Measurements from ENCODE around the gene AKT2. TPM values are rescaled to one million over a fixed set of nuclear protein-coding genes. Genes with fewer than 3 reads are reported as not detected.
A peak's percentile ranks its signal among the peaks of the same experiment; 100 is the strongest.
"Not testable (repeated sequence)": the region's sequence is repeated elsewhere in the genome, so short reads cannot be mapped to it uniquely, and the experiment has no call there.

AKT2 gene
- 10 to 100 TPM; 83.4 to 88.3 (median 84.9) TPM for total RNA-seq

DNA sequence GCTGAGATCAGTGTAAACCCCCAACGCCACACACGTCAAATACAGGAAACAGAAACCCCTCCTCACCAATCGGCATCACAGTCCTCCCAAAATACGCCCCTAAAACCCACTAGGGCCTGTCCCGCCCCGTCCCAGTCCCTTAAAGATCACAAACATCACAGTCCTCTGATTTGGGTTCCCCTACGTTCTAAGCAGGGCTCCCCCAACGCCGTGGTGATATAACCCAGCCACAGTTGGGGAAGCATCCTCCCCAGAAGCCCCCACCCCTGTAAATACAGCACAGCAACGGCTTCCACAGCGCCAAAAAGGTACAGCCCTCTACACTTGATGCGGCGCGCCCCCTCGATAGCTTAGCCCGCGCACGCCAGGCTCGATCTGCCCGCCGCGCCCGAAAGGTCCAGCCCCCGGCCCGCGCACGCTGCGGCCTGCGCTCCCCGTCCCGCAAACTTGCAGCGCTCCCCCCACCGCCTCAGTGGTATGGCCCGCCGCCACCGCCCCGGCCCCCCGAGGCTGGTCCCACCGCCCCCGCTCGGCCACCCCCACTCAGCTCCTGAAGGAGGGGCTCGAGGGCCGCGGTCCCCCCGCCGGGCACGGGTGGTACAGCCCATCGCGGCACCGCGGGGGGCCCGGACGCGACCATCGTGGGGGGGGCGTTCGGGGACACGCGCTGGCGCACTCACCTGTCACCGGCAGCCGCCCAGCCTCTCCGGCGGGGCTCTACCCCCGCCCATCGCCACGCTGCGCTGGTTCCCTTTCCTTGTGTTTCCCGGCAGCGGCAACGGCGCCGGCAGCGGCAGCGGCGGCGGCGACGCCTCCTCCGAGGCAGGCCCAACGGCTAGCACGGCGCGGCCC is at the start of gene AKT2:
AKT2 (minus strand) TSS at position 845 of the 852 bp plus-strand sequence. CDS start 20,078 bp downstream, outside the sequence.
- intact Hi-C loops (cut with DNase I; ENCODE audit: low total_unique reads), result no loop called here
- peak in 1 of 2 donors; percentile 60 for DNase-seq (ENCODE audit: low spot score in 2 of 2)
- peaks cover 10 to 28% of the 10 kb centered on the region in 2 donors for H3K4me1 ChIP-seq
- no peaks in the 10 kb centered on the region for H3K27me3 ChIP-seq
- H3K27ac ChIP-seq, result peak within 1 kb of the TSS; percentile 97 to 99
- peak within 1 kb of the TSS; percentile 87 to 97 (median 96) for H3K4me3 ChIP-seq
- no peaks in the 10 kb centered on the region for H3K9me3 ChIP-seq
- TF ChIP-seq POLR2A (IDR thresholded peaks at IDR 0.05), result no peak
- TF ChIP-seq POLR2AphosphoS5 (IDR thresholded peaks at IDR 0.05), result no peak
- TF ChIP-seq, protein P1, sequence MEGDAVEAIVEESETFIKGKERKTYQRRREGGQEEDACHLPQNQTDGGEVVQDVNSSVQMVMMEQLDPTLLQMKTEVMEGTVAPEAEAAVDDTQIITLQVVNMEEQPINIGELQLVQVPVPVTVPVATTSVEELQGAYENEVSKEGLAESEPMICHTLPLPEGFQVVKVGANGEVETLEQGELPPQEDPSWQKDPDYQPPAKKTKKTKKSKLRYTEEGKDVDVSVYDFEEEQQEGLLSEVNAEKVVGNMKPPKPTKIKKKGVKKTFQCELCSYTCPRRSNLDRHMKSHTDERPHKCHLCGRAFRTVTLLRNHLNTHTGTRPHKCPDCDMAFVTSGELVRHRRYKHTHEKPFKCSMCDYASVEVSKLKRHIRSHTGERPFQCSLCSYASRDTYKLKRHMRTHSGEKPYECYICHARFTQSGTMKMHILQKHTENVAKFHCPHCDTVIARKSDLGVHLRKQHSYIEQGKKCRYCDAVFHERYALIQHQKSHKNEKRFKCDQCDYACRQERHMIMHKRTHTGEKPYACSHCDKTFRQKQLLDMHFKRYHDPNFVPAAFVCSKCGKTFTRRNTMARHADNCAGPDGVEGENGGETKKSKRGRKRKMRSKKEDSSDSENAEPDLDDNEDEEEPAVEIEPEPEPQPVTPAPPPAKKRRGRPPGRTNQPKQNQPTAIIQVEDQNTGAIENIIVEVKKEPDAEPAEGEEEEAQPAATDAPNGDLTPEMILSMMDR (IDR thresholded peaks at IDR 0.05), result no peak
- H3K36me3 ChIP-seq, result no peaks in the 10 kb centered on the region

DNA sequence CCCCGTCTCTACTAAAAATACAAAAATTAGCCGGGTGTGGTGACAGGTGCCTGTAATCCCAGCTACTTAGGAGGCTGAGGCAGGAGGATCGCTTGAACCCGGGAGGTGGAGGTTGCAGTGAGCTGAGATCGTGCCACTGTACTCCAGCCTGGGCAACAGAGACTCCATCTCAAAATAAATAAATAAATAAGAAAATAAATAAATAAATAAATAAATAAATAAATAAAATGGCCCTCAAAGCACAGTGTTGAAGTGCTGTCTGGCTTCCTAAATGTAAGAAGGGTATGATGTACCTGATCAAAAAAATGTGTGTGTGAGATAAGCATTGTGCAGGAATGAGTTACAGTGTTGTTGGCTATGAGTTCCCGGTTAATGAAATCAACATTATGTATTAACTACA is 47.9 kb upstream of the AKT2 start:
- H3K4me1 ChIP-seq; DNase-seq (ENCODE audit: low spot score in 2 of 2); H3K27ac ChIP-seq; H3K4me3 ChIP-seq; H3K36me3 ChIP-seq; H3K9me3 ChIP-seq; intact Hi-C loops (cut with DNase I; ENCODE audit: low total_unique reads); H3K27me3 ChIP-seq: not testable (repeated sequence)

DNA sequence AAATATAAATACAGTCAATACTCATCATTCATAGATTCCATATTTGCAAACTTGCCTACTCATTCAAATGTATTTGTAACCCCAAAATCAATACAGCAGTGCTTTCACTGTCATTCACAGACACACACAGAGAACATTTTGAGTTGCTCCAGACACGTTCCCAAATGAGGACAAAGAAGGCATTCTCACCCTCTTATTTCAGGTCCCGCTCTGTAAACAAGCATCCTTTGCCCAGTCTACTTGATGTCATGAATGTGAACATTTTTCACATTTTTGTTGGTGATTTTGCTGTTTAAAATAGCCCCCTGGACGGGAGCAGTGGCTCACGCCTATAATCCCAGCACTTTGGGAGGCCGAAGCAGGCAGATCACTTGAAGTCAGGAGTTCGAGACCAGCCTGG is 47.5 kb upstream of the AKT2 start:
- H3K4me3 ChIP-seq, result no peak overlapping the region
- H3K36me3 ChIP-seq, result no peaks in the 10 kb centered on the region
- no peaks in the 10 kb centered on the region for H3K9me3 ChIP-seq
- TF ChIP-seq POLR2AphosphoS5 (IDR thresholded peaks at IDR 0.05), result no peak
- TF ChIP-seq, protein P1 (IDR thresholded peaks at IDR 0.05), result no peak
- no peak for TF ChIP-seq POLR2A (IDR thresholded peaks at IDR 0.05)
- DNase-seq (ENCODE audit: low spot score in 2 of 2), result no peak
- no peak overlapping the region for H3K27ac ChIP-seq
- intact Hi-C loops (cut with DNase I; ENCODE audit: low total_unique reads), result no loop called here
- no peaks in the 10 kb centered on the region for H3K27me3 ChIP-seq
- H3K4me1 ChIP-seq, result no peaks in the 10 kb centered on the region

DNA sequence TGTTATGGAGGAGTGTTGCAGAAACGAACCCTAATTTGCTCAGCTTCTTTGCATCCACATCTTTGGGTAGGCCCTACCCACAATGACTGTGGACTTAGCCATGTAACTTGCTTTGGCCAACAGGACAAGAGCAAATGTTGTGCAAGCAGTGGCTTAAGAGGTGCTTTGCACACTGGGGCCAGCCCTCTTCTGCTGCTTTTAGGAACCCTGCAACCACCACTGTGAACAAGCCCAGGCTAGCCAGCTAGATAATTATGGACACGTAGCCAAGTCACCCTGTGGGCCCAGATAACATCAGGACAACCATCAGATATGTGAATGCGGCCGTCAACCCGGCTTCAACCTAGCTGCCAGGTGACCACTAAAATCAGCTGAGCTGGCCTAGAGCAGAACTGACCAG is 45.9 kb upstream of the AKT2 start:
- no peaks in the 10 kb centered on the region for H3K27me3 ChIP-seq
- TF ChIP-seq, protein P1 (IDR thresholded peaks at IDR 0.05), result no peak
- TF ChIP-seq POLR2AphosphoS5 (IDR thresholded peaks at IDR 0.05), result no peak
- no peak for TF ChIP-seq POLR2A (IDR thresholded peaks at IDR 0.05)
- H3K4me3 ChIP-seq, result no peak overlapping the region
- H3K4me1 ChIP-seq, result no peaks in the 10 kb centered on the region
- no peaks in the 10 kb centered on the region for H3K9me3 ChIP-seq
- peaks cover 4% of the 10 kb centered on the region for H3K36me3 ChIP-seq
- intact Hi-C loops (cut with DNase I; ENCODE audit: low total_unique reads), result no loop called here
- peak; percentile 63 to 72 for DNase-seq (ENCODE audit: low spot score in 2 of 2)
- peak overlapping the region; percentile 55 to 71 for H3K27ac ChIP-seq

DNA sequence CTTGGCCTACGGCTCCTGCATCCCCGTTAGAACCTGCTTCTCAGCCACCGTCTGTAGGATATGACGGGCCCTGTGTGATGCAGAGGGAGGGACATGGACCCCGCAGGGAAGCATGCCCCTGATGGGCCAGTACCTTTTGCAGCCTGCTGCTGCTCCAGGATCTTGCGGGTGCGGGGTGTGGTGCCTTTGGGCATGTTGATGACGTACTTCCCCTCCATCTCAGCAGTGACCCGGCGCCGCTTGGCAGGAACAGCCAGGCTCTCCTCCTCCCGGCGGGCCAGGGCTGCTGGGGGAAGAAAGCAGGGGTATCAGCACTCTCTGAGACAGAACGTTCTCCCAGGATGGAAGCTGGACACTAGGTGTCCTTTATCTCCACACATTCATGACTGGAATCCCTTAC is 41.1 kb upstream of the AKT2 start:
- Histone ChIP-seq H3K4me3 (no peak overlapping the region), H3K27me3 (no peaks in the 10 kb centered on the region), H3K36me3 (peaks cover 15% of the 10 kb centered on the region), H3K9me3 (no peaks in the 10 kb centered on the region), H3K4me1 (peaks cover 0 to 7% of the 10 kb centered on the region in 2 donors), H3K27ac (no peak overlapping the region)
- TF ChIP-seq POLR2A (IDR thresholded peaks at IDR 0.05), result no peak
- TF ChIP-seq, protein P1 (IDR thresholded peaks at IDR 0.05), result no peak
- TF ChIP-seq POLR2AphosphoS5 (IDR thresholded peaks at IDR 0.05), result no peak
- intact Hi-C loops (cut with DNase I; ENCODE audit: low total_unique reads), result no loop called here
- no peak for DNase-seq (ENCODE audit: low spot score in 2 of 2)

Data from breast epithelium (tissue), 4 donors.